Stimulated activated CD4-positive, alpha-beta T cell treated with anti-CD3 and anti-CD28 coated beads, Interleukin-12 subunit alpha, Interleukin-12 subunit beta, amount 100 ng/mL, for 4 hours (primary cell): ENCODE measurements around the gene RELT.

Experiments used
- DNase-seq: peaks from one replicate; pipeline ENCODE4 v3.0.0-alpha.2; 2020

Gene RELT

GRCh38 chr11:73348838-73349237 is 27.4 kb upstream of the RELT start:
- no peak for DNase-seq

- DNase-seq = no peak
These were observed 26.6 kb upstream of the RELT start for GRCh38 chr11:73349633-73350032.

- peak; percentile 36 for DNase-seq
These were observed 25.1 kb upstream of the RELT start for GRCh38 chr11:73350908-73351636.

GRCh38 chr11:73353422-73353821 is 22.8 kb upstream of the RELT start:
- no peak for DNase-seq

- DNase-seq = no peak
These were observed 21.1 kb upstream of the RELT start for GRCh38 chr11:73355109-73355508.

- no peak for DNase-seq
These were observed 19.0 kb upstream of the RELT start for GRCh38 chr11:73356979-73357860.

GRCh38 chr11:73358071-73358470 is 18.1 kb upstream of the RELT start:
- DNase-seq = no peak

GRCh38 chr11:73359341-73359740 is 16.9 kb upstream of the RELT start:
- DNase-seq = no peak

- no peak for DNase-seq
These were observed 16.1 kb upstream of the RELT start for GRCh38 chr11:73359930-73360742.

GRCh38 chr11:73360743-73361369 is 15.3 kb upstream of the RELT start:
- no peak for DNase-seq

GRCh38 chr11:73361953-73362776 is 14.0 kb upstream of the RELT start:
- no peak for DNase-seq

- no peak for DNase-seq
These were observed 13.1 kb upstream of the RELT start for GRCh38 chr11:73363147-73363546.

GRCh38 chr11:73365352-73366264 is 10.6 kb upstream of the RELT start:
- no peak for DNase-seq

- no peak for DNase-seq
These were observed 10.0 kb upstream of the RELT start for GRCh38 chr11:73366265-73366610.

GRCh38 chr11:73366953-73367352 is 9.2 kb upstream of the RELT start:
- no peak for DNase-seq

GRCh38 chr11:73367482-73368024 is 8.6 kb upstream of the RELT start:
- no peak for DNase-seq

GRCh38 chr11:73372375-73372993 is 3.7 kb upstream of the RELT start:
- no peak for DNase-seq

- DNase-seq = no peak
These were observed 2.0 kb upstream of the RELT start for GRCh38 chr11:73374151-73374550.

GRCh38 chr11:73375830-73376159 is 404 bp upstream of the RELT start:
- DNase-seq = no peak
